GM21723 (cell line): ENCODE measurements around the gene CASP10.

Experiments
- ATAC-seq: cut with Tn5 transposase; IDR thresholded peaks from one replicate; pipeline ENCODE4 v1.9.1; 2021; ENCODE audit warnings: mild to moderate bottlenecking, moderate library complexity; ENCODE audit not compliant: unreplicated experiment

CASP10 gene

DNA sequence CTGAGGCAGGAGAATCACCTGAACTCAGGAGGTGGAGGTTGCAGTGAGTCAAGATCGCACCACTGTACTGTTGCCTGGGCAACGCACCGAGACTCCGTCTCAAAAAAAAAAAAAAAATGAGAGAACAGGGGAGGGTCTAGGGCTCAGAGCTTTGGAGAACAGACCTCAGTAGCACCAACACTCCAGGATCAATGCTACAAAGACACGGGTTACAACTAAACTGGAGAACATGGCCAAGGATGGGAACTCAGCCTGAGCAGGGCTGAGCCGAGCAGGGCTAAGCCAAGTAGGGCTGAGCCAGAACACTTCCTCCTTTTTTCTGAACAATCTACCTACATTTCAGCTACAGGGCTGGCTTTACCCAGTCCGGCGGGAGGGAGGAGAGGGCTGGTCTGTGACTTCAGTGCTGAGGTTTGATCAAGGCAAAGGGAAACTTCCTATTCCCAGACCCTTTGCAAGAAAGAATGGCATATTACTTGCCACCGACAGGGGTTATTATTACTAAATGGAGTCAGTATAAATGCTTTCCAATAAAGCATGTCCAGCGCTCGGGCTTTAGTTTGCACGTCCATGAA is 74.5 kb downstream of the CASP10 start:
- ATAC-seq = peak; percentile 42

DNA sequence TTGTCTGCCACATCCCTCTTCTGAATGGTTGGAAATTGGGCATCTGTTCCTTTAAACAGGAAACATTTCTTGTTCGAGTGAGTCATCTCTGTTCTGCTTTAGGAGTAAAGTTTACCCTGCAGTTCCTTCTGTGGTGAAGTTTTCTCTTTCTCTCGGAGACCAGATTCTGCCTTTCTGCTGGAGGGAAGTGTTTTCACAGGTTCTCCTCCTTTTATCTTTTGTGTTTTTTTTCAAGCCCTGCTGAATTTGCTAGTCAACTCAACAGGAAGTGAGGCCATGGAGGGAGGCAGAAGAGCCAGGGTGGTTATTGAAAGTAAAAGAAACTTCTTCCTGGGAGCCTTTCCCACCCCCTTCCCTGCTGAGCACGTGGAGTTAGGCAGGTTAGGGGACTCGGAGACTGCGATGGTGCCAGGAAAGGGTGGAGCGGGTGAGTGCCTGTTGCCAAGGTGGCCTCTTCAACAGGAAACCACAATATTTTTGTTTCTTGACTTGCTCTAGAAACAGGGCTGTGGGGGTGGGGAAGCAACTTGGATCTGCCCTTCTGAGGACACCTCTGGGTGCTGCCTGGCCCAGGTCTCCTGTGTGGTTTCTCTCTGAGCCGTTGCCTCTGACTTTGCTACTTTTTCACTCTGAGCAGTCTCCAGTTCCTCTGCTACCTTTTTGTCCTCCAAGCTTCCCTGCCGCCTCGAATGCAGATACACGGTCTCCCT is 75.2 kb downstream of the CASP10 start:
- peak; percentile 79 for ATAC-seq

GRCh38 chr2:201258666-201259615 is 76.0 kb downstream of the CASP10 start:
- ATAC-seq = no peak

GRCh38 chr2:201260302-201260800 is 77.4 kb downstream of the CASP10 start, which contains the start of gene CASP8:
CASP8 (plus strand) TSS chr2:201260536; CDS start chr2:201266487, 5,951 bp downstream.
- no peak for ATAC-seq

DNA sequence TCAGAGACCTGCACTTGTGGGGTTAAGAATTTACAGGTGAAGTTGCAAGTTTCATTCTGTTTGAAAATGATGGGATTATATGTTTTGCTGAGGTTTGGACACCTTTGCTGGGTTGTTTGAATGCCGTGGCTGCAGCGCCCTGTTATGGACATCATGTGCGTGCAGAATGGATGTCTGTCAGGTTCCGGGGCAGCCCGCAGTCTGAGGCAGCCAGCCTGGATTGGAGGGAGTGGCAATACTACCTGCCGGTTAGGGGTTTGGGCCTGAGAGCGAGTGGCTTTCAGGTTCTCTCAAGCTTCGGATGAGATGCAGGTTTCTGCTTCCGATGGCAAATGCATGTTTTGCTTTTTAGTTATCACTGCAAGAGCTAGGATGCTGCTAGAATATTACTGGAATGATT is 78.5 kb downstream of the CASP10 start:
- ATAC-seq = no peak

GRCh38 chr2:201261906-201262305 is 79.0 kb downstream of the CASP10 start:
- ATAC-seq = no peak

GRCh38 chr2:201262718-201263117 is 79.8 kb downstream of the CASP10 start:
- no peak for ATAC-seq

GRCh38 chr2:201263779-201264178 is 80.8 kb downstream of the CASP10 start:
- ATAC-seq = no peak

- no peak for ATAC-seq
These were observed 81.7 kb downstream of the CASP10 start for GRCh38 chr2:201264472-201265173.

GRCh38 chr2:201266629-201267028 is 83.7 kb downstream of the CASP10 start:
- no peak for ATAC-seq

- no peak for ATAC-seq
These were observed 84.5 kb downstream of the CASP10 start for GRCh38 chr2:201267278-201268030.

GRCh38 chr2:201269764-201270163 is 86.8 kb downstream of the CASP10 start:
- no peak for ATAC-seq

DNA sequence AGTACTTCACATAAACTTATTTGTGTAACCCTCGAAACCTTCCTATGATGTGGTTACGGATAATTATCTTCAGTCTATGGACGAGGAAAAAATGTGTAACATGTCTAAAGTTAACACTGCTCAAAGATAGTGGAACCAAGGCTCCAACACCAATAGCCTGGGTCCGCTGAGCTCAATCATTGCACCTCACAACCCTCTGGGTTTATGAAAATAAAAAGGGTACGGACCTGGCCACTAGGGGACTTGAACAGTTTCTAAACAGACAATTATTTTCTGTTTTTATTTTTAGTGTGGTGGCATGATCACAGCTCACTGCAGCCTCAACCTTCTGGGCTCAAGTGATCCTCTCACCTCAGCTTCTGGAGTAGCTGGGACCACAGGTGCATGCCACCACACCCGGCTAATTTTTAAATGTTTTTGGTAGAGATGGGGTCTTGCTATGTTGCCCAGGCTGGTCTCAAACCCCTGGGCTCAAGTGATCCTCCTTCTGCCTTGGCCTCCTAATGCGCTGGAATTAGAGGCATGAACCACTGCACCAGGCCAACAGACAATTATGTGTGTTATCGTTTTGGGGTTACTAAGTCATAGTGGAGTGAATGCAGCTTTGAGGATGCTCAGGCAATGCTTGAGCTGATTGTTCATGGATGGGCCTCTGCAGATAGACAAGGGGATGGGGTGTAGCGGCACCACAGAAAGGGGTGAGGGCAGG is 87.5 kb downstream of the CASP10 start:
- ATAC-seq = no peak

DNA sequence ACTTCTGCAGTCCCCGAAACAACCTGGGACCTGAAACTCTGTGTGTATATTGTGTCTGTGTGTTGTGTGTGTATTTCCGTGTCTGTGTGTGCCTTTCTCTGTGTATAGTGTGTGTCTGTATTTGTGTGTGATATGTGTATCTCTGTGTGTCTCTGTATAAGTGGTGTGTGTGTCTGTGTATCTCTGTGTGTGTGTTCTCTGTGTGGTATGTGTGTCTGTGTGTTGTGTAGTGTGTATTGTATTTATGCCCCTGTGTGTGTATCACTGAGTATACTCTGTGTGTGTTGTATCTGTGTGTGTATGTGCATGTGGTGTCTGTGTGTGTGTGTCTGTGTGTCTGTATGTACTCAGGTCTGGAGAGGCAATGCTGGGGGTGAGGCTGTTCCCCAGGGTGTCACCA is 89.0 kb downstream of the CASP10 start:
- ATAC-seq = no peak

GRCh38 chr2:201273330-201273983 is 90.5 kb downstream of the CASP10 start:
- no peak for ATAC-seq

- ATAC-seq = no peak
These were observed 92.1 kb downstream of the CASP10 start for GRCh38 chr2:201275069-201275468.

DNA sequence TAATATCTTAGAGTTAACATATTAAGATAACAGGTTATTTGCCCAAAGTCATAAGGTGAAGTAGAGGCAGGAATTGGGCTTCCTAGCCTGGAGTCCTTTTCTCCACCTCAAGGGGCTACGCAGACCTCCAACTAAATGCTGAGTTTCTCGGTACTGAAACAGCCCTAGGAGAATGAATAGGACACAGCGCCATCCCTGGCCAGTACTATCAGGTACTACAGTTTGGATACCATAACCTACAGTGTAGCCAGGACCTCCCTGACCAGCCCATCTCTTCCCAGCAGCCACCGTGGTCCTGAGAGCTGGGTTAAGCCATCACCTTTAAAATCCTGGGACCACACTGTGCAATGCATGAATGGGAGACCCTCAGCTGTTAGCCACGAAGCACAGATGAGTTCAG is 93.0 kb downstream of the CASP10 start:
- ATAC-seq = no peak

DNA sequence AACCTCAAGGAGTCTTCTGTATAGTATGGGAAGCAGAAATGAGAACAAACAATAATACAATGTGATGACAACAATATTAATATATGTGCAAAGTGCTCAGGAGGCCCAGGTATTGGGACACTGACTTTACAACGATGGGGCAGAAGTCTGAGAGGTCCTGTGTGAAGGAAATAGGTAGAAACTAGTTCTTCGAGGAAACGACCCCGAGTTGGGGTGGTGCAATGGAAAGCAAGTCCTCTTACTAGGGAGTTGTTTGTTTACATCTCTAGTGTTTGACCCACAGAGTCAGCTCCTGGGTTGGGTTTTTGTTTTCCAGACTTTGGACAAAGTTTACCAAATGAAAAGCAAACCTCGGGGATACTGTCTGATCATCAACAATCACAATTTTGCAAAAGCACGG is 93.6 kb downstream of the CASP10 start:
- ATAC-seq = no peak
